Neuronal stem cell (in vitro differentiated cells): Measurements from ENCODE around the gene FRRS1L.
A peak's percentile ranks its signal among the peaks of the same experiment; 100 is the strongest.

Experiments used
- DNase-seq: peaks from one replicate; pipeline ENCODE4 v3.0.0-alpha.2; 2013; ENCODE audit warnings: low spot score
- H2AFZ ChIP-seq: one replicate; pipeline ENCODE4 v1.6.1; 2013; ENCODE audit warnings: mild to moderate bottlenecking, low read length, inconsistent platforms
- H2AK5ac ChIP-seq: 2 replicates; pipeline ENCODE4 v1.6.1; 2013; ENCODE audit warnings: low read depth, mild to moderate bottlenecking, inconsistent platforms, low read length, moderate library complexity, mixed read lengths
- H2BK120ac ChIP-seq: 2 replicates; pipeline ENCODE4 v1.6.1; 2013; ENCODE audit warnings: low read depth, mild to moderate bottlenecking, inconsistent platforms, low read length, moderate library complexity, mixed read lengths
- H2BK12ac ChIP-seq: one replicate; pipeline ENCODE4 v1.6.1; 2013; ENCODE audit warnings: low read length, inconsistent platforms
- H2BK15ac ChIP-seq: 2 replicates; pipeline ENCODE4 v1.6.1; 2013; ENCODE audit warnings: mild to moderate bottlenecking, low read length, inconsistent platforms, mixed read lengths
- H2BK5ac ChIP-seq: one replicate; pipeline ENCODE4 v1.6.1; 2013; ENCODE audit warnings: inconsistent platforms, mild to moderate bottlenecking, low read length, moderate library complexity
- H3K14ac ChIP-seq: one replicate; pipeline ENCODE4 v1.6.1; 2013; ENCODE audit warnings: low read length, inconsistent platforms
- H3K18ac ChIP-seq: 2 replicates; pipeline ENCODE4 v1.6.1; 2013; ENCODE audit warnings: low read length, inconsistent platforms
- H3K23ac ChIP-seq: 2 replicates; pipeline ENCODE4 v1.6.1; 2013; ENCODE audit warnings: low read depth, mild to moderate bottlenecking, mixed read lengths, low read length, inconsistent platforms; ENCODE audit not compliant: poor library complexity
- H3K27ac ChIP-seq: replicated peaks from 3 replicates; pipeline ENCODE4 v1.5.1; 2013; ENCODE audit warnings: low read length, inconsistent platforms
- H3K27me3 ChIP-seq, 3 experiments: 2 replicates each; pipeline ENCODE4 v1.6.1; 2013; ENCODE audit warnings: low read length in 3 of 3, mild to moderate bottlenecking in 2 of 3, inconsistent platforms in 1 of 3, low read depth in 1 of 3, mixed read lengths in 1 of 3, moderate library complexity in 1 of 3; ENCODE audit not compliant: control insufficient read depth in 3 of 3, insufficient read depth in 3 of 3
- H3K36me3 ChIP-seq, 2 donors: replicated peaks in 1 of 2; 2 replicates each; pipeline ENCODE4 v1.6.1; 2013; ENCODE audit warnings: low read length in 2 of 2; ENCODE audit not compliant: control insufficient read depth in 2 of 2, insufficient read depth in 2 of 2
- H3K4ac ChIP-seq: 2 replicates; pipeline ENCODE4 v1.6.1; 2013; ENCODE audit warnings: inconsistent platforms, mild to moderate bottlenecking, low read length, moderate library complexity
- H3K4me1 ChIP-seq, 2 donors: 1 replicate in 1 of 2; 2 replicates in 1 of 2; pipeline ENCODE4 v1.6.1; 2013; ENCODE audit warnings: low read length in 2 of 2, low read depth in 1 of 2; ENCODE audit not compliant: control insufficient read depth in 2 of 2, insufficient read depth in 1 of 2
- H3K4me2 ChIP-seq: one replicate; pipeline ENCODE4 v1.6.1; 2013; ENCODE audit warnings: mild to moderate bottlenecking, low read length, inconsistent platforms; ENCODE audit not compliant: insufficient read depth, poor library complexity, severe bottlenecking
- H3K4me3 ChIP-seq, 2 donors: 2 replicates each; pipeline ENCODE4 v1.5.1; 2013; ENCODE audit warnings: low read length in 2 of 2, mild to moderate bottlenecking in 2 of 2, inconsistent platforms in 1 of 2, moderate library complexity in 1 of 2
- H3K79me1 ChIP-seq: one replicate; pipeline ENCODE4 v1.6.1; 2013; ENCODE audit warnings: low read depth, mild to moderate bottlenecking, inconsistent platforms, low read length, moderate library complexity
- H3K9ac ChIP-seq: one replicate; pipeline ENCODE4 v1.6.1; 2013; ENCODE audit warnings: mild to moderate bottlenecking, low read depth, low read length, inconsistent platforms; ENCODE audit not compliant: poor library complexity
- H3K9me3 ChIP-seq, 2 donors: replicated peaks in 1 of 2; 2 replicates each; pipeline versions ENCODE3 to v1.6.1; 2013; ENCODE audit warnings: low read length in 2 of 2, mild to moderate bottlenecking in 2 of 2, inconsistent platforms in 1 of 2, low read depth in 1 of 2, mixed read lengths in 1 of 2, moderate library complexity in 1 of 2; ENCODE audit not compliant: control insufficient read depth in 2 of 2, insufficient read depth in 1 of 2
- H4K8ac ChIP-seq: one replicate; pipeline ENCODE4 v1.6.1; 2013; ENCODE audit warnings: low read depth, mild to moderate bottlenecking, inconsistent platforms, low read length, moderate library complexity
- H4K91ac ChIP-seq: one replicate; pipeline ENCODE4 v1.6.1; 2013; ENCODE audit warnings: low read length, low read depth, mild to moderate bottlenecking, inconsistent platforms; ENCODE audit not compliant: poor library complexity
- WGBS, 2 donors: extraction: QIAGEN DNeasy Blood & Tissue Kit; methylation state at CpG; one replicate each; pipeline ENCODE4 v1.1.7; 2013; ENCODE audit warnings: missing lambda C conversion rate in 2 of 2, mixed read lengths in 1 of 2; ENCODE audit not compliant: insufficient read length in 2 of 2, insufficient replicate concordance in 1 of 2; ENCODE audit errors: extremely low coverage in 2 of 2; 5-methylcytosine and 5-hydroxymethylcytosine counted together

Gene FRRS1L

DNA sequence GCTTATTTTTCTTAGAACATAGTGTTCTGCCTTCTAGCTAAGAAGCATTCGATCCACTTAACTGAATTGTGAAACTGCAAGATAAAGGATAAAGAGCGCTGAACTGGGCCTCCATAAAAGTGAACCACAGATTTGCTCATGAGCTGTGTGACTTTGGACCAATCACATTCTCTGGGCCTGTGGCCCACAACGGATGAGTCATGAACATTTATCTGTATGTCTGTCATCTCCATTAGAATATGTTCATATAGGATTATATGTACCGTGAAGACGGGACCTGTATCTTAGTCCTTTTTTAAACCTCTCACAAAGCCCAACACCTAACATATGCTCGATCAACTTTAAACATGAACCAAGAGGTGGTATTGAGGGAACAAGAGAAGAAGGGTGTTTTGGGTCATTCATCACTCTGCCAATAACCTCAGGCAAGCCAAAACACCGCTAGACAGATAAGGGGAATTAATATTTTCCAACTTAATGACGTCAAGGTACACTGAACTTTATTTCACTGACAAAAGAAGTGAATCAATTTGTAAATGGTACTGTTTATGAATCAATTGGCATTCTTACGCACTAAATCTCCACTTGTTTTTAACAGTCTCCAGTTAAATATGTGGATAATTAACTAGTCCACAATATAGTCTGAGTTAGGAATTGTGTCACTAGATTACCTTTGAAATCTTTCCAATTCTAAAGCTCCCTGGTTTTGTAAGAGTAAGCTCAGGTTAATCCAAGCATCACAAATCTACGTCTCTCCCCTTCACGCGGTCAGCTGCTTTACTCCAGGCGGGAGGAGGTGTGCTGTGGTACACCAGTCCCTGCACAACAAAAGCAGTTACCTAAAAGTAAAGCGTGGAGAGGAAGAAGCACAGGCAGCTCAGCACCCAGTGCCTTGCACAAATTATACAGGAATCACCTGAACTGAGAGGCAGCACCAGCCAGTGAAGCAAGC lies 48.9 kb downstream of the FRRS1L start:
- H3K27me3 ChIP-seq, result no peaks in the 10 kb centered on the region
- H3K4me1 ChIP-seq, result peaks cover 1 to 8% of the 10 kb centered on the region in 2 donors
- H3K4me2 ChIP-seq, result peak overlapping the region; percentile 88
- H3K9me3 ChIP-seq, result no peaks in the 10 kb centered on the region
- H3K9ac ChIP-seq, result peak overlapping the region; percentile 99
- no peak overlapping the region for H4K91ac ChIP-seq
- no peak overlapping the region for H2BK120ac ChIP-seq
- no peak overlapping the region for H3K27ac ChIP-seq
- H3K18ac ChIP-seq, result no peak overlapping the region
- H3K23ac ChIP-seq, result no peak overlapping the region
- no peak overlapping the region for H2AFZ ChIP-seq
- peaks cover 3% of the 10 kb centered on the region for H3K79me1 ChIP-seq
- peak overlapping the region; percentile 89 to 98 for H3K4me3 ChIP-seq
- H3K4ac ChIP-seq, result no peak overlapping the region
- H3K14ac ChIP-seq, result no peak overlapping the region
- no peak overlapping the region for H2BK15ac ChIP-seq
- no peak overlapping the region for H4K8ac ChIP-seq
- H2BK5ac ChIP-seq, result no peak overlapping the region
- H2BK12ac ChIP-seq, result no peak overlapping the region
- H3K36me3 ChIP-seq, result peaks cover 0 to 22% of the 10 kb centered on the region in 2 donors
- WGBS, 2 donors, result no CpG with 5 or more reads among the region's 14 CpGs
- H2AK5ac ChIP-seq, result no peak overlapping the region
- DNase-seq, result no peak

GRCh38 chr9:109115931-109116526 lies 51.0 kb downstream of the FRRS1L start:
- Histone ChIP-seq H2AFZ (no peak overlapping the region), H2BK120ac (no peak overlapping the region), H3K4me1 (peaks cover 1 to 6% of the 10 kb centered on the region in 2 donors), H3K4ac (no peak overlapping the region), H4K8ac (no peak overlapping the region), H3K4me3 (no peak overlapping the region), H2BK15ac (no peak overlapping the region), H4K91ac (no peak overlapping the region), H3K79me1 (peaks cover 3% of the 10 kb centered on the region), H2AK5ac (no peak overlapping the region), H3K36me3 (peaks cover 0 to 22% of the 10 kb centered on the region in 2 donors), H3K4me2 (no peak overlapping the region), H3K23ac (no peak overlapping the region), H2BK12ac (no peak overlapping the region), H3K9me3 (no peaks in the 10 kb centered on the region), H3K27ac (no peak overlapping the region), H3K27me3 (no peaks in the 10 kb centered on the region), H2BK5ac (no peak overlapping the region), H3K18ac (no peak overlapping the region), H3K9ac (no peak overlapping the region), H3K14ac (no peak overlapping the region)
- DNase-seq, result no peak
- WGBS, 2 donors, result no CpG with 5 or more reads among the region's 3 CpGs

DNA sequence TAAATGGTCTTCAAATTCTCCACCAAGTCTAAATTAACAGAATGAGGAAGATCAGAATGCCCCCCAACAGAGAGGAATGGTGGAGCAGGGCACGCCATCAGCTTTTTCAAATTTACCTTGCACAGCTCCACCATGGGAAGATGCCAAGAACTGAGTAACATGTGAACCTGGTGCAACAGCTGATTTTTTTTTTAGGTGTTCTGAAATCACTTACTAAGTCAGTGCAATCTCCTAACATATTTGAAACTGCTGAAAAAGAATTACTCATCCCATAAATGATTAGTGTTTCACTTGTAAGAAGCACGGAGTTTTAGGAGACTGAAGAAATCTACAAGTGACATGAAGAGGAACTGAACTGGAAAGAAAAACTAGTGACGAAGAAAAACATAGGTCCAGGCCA lies 52.4 kb downstream of the FRRS1L start:
- Histone ChIP-seq H2BK5ac (no peak overlapping the region), H3K4me2 (no peak overlapping the region), H3K18ac (no peak overlapping the region), H3K4ac (no peak overlapping the region), H2AK5ac (no peak overlapping the region), H4K8ac (no peak overlapping the region), H2AFZ (no peak overlapping the region), H3K9me3 (no peaks in the 10 kb centered on the region), H3K4me1 (peaks cover 0 to 6% of the 10 kb centered on the region in 2 donors), H3K27ac (no peak overlapping the region), H2BK15ac (no peak overlapping the region), H3K23ac (no peak overlapping the region), H3K14ac (no peak overlapping the region), H3K4me3 (no peak overlapping the region), H3K36me3 (peaks cover 0 to 22% of the 10 kb centered on the region in 2 donors), H3K79me1 (peaks cover 3% of the 10 kb centered on the region), H3K9ac (no peak overlapping the region), H3K27me3 (no peaks in the 10 kb centered on the region), H2BK12ac (no peak overlapping the region), H4K91ac (no peak overlapping the region), H2BK120ac (no peak overlapping the region)
- DNase-seq, result no peak
- no CpG with 5 or more reads among the region's 3 CpGs for WGBS, 2 donors

DNA sequence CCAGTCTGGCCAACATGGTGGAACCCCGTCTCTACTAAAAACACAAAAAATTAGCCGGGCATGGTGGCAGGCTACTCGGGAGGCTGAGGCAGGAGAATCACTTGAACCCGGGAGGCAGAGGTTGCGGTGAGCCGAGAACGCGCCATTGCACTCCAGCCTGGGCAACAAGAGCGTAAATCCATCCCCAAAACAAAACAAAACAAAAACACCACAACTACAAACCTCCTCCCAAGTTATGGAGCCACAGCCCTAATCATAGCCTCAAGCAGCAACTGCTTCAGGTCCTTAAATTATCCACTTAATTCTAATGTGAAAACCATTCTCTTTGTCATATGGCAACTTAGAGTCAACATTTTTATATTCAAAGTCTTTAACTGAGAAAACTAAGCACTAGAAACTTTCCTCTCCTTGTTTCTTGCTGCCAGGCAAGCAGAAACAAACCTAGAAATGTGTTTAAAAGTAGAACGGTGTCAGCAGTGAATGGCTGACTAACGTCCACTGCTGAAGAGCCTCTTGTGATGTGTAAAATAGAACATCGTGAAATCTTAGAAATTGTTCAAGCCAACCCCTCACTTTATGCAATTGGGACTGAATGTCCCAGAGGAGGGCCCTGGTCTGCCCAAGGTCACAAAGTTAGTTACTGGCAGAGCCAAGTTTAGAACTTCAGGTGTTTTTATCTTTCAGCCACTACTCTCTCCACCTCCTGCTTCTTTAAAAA lies 53.0 kb downstream of the FRRS1L start:
- no peak overlapping the region for H2BK5ac ChIP-seq
- no peak overlapping the region for H3K27ac ChIP-seq
- H3K79me1 ChIP-seq, result peaks cover 1% of the 10 kb centered on the region
- no peaks in the 10 kb centered on the region for H3K27me3 ChIP-seq
- no CpG with 5 or more reads among the region's 12 CpGs for WGBS, 2 donors
- no peak overlapping the region for H2BK120ac ChIP-seq
- H3K4me1 ChIP-seq, result peaks cover under 1 to 6% of the 10 kb centered on the region in 2 donors
- H4K91ac ChIP-seq, result no peak overlapping the region
- H2AK5ac ChIP-seq, result no peak overlapping the region
- H3K36me3 ChIP-seq, result peaks cover 0 to 22% of the 10 kb centered on the region in 2 donors
- H3K9me3 ChIP-seq, result no peaks in the 10 kb centered on the region
- no peak overlapping the region for H3K4ac ChIP-seq
- H3K4me3 ChIP-seq, result no peak overlapping the region
- H2BK12ac ChIP-seq, result no peak overlapping the region
- no peak overlapping the region for H3K9ac ChIP-seq
- no peak overlapping the region for H4K8ac ChIP-seq
- no peak overlapping the region for H3K23ac ChIP-seq
- H3K18ac ChIP-seq, result no peak overlapping the region
- no peak overlapping the region for H2AFZ ChIP-seq
- H3K14ac ChIP-seq, result no peak overlapping the region
- no peak overlapping the region for H3K4me2 ChIP-seq
- DNase-seq, result no peak
- no peak overlapping the region for H2BK15ac ChIP-seq
